ENCODE measurements around the gene SRR. TPM values are rescaled to one million over a fixed set of nuclear protein-coding genes. Genes with fewer than 3 reads are reported as not detected.

The SRR gene
- total RNA-seq, 4 donors from 2014 or later, result 5.6 to 29.2 (median 13.4) TPM

DNA sequence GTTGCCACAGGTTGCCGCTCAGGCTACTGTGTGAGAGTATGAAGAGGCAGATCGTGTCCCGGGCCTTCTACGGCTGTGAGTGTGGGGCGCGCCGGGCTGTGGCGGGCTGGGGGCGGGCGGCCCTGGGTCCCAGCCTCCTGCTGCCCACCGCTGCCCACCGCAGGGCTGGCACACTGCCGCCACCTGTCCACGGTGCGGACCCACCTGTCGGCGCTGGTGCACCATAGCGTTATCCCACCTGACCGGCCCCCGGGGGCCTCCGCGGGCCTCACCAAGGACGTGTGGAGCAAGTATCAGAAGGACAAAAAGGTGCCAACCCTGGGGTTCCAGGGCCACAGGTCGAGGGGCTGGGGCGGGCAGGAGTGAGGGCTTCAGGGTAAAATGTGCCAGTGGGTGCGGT lies 68.4 kb downstream of the SRR start:
- intact Hi-C loops (cut with DNase I; ENCODE audit: low total_unique reads), result no loop called here
- H3K36me3 ChIP-seq, result no peaks in the 10 kb centered on the region
- DNase-seq, result no peak

DNA sequence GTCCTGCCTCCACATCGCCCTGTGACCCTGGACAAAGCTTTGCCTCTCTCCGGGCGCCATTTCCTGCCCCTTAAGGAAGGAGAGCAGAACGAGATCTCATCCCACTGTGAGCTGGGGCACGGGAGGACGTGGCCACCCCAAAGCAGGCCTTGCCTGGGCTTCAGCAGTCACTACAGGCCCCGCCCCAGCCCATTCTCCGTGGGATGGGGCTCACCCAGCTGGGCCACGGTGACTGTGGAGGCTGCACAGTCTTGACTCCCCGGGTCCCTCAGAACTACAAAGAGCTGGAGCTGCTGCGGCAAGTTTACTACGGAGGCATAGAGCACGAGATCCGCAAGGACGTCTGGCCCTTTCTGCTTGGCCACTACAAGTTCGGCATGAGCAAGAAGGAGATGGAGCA lies 68.9 kb downstream of the SRR start:
- H3K4me3 ChIP-seq, result no peak overlapping the region
- no peaks in the 10 kb centered on the region for H3K27me3 ChIP-seq
- H3K27ac ChIP-seq, result no peak overlapping the region
- no peaks in the 10 kb centered on the region for H3K36me3 ChIP-seq
- DNase-seq, result no peak
- H3K4me1 ChIP-seq, result no peaks in the 10 kb centered on the region
- TF ChIP-seq, protein P1, sequence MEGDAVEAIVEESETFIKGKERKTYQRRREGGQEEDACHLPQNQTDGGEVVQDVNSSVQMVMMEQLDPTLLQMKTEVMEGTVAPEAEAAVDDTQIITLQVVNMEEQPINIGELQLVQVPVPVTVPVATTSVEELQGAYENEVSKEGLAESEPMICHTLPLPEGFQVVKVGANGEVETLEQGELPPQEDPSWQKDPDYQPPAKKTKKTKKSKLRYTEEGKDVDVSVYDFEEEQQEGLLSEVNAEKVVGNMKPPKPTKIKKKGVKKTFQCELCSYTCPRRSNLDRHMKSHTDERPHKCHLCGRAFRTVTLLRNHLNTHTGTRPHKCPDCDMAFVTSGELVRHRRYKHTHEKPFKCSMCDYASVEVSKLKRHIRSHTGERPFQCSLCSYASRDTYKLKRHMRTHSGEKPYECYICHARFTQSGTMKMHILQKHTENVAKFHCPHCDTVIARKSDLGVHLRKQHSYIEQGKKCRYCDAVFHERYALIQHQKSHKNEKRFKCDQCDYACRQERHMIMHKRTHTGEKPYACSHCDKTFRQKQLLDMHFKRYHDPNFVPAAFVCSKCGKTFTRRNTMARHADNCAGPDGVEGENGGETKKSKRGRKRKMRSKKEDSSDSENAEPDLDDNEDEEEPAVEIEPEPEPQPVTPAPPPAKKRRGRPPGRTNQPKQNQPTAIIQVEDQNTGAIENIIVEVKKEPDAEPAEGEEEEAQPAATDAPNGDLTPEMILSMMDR (IDR thresholded peaks at IDR 0.05), result no peak
- no peak for TF ChIP-seq POLR2A (IDR thresholded peaks at IDR 0.05)
- no peaks in the 10 kb centered on the region for H3K9me3 ChIP-seq
- intact Hi-C loops (cut with DNase I; ENCODE audit: low total_unique reads), result no loop called here

More for the DNA sequence above, 68.4 kb downstream of the SRR start:
- no peak for TF ChIP-seq POLR2A (IDR thresholded peaks at IDR 0.05)
- TF ChIP-seq, protein P1 (IDR thresholded peaks at IDR 0.05), result no peak
- Histone ChIP-seq H3K9me3 (no peaks in the 10 kb centered on the region), H3K27ac (no peak overlapping the region), H3K27me3 (no peaks in the 10 kb centered on the region), H3K4me3 (no peak overlapping the region), H3K4me1 (no peaks in the 10 kb centered on the region)

DNA sequence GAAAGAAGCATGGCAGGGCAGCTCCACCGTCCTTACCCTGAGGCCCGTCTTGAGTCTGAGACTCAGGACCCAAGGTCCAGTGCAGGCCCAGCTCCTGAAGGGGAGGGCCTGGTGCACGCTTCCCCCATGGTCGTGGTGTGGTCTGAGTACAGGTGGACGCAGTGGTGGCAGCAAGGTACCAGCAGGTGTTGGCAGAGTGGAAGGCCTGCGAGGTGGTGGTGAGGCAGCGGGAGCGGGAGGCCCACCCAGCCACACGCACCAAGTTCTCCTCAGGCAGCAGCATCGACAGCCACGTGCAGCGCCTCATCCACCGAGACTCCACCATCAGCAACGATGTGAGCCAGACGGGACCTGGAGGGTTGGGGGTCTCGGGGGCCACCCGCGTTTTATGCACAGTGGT lies 69.4 kb downstream of the SRR start:
- no peak overlapping the region for H3K4me3 ChIP-seq
- no peak overlapping the region for H3K27ac ChIP-seq
- intact Hi-C loops (cut with DNase I; ENCODE audit: low total_unique reads), result no loop called here
- no peaks in the 10 kb centered on the region for H3K36me3 ChIP-seq
- no peak for TF ChIP-seq POLR2A (IDR thresholded peaks at IDR 0.05)
- TF ChIP-seq, protein P1 (IDR thresholded peaks at IDR 0.05), result no peak
- no peaks in the 10 kb centered on the region for H3K4me1 ChIP-seq
- H3K27me3 ChIP-seq, result no peaks in the 10 kb centered on the region
- no peak for DNase-seq
- no peaks in the 10 kb centered on the region for H3K9me3 ChIP-seq

Small RNA genes lying within 50 kb of the gene (small RNA-seq; reads per million reads assigned to genes)
- gene AC006435.3 (not detected), gene SNORD91A (1,822 reads per million, percentile 98 among the genes with 10 or more reads in this experiment), gene SNORD91B (292 reads per million, percentile 96 among the genes with 10 or more reads in this experiment)

Other genes starting within 250 kb of the SRR start
- 10 to 100 TPM; 21.8 to 86.9 (median 54.2) TPM for gene HIC1, start 248.8 kb upstream of the SRR start, total RNA-seq
- 10 to 100 TPM; 13.3 to 74.9 (median 41.6) TPM for gene SMG6, start 165 bp upstream of the SRR start, total RNA-seq
- 10 to 100 TPM in 3 of 4 donors, 1 to 10 TPM in 1; 2.1 to 43.3 (median 23.5) TPM for gene TSR1, start 32.5 kb downstream of the SRR start, total RNA-seq
- gene SGSM2, start 33.6 kb downstream of the SRR start, total RNA-seq, result 10 to 100 TPM; 13.2 to 77.5 (median 51.2) TPM
- 10 to 100 TPM in 1 of 4 donors, 1 to 10 TPM in 3; 1.8 to 32.6 (median 7.8) TPM for gene MNT, start 97.1 kb downstream of the SRR start, total RNA-seq
- 100 to 1,000 TPM in 1 of 4 donors, 10 to 100 TPM in 3; 25.1 to 118 (median 49.3) TPM for gene METTL16, start 207.9 kb downstream of the SRR start, total RNA-seq